Activated CD4-positive, alpha-beta memory T cell treated with anti-CD3 and anti-CD28 coated beads for 36 hours (primary cell): ENCODE results near the gene ZNF609. TPM values are rescaled to one million over a fixed set of nuclear protein-coding genes. Genes with fewer than 3 reads are reported as not detected.
"Not testable (repeated sequence)": the region's sequence is repeated elsewhere in the genome, so short reads cannot be mapped to it uniquely, and the experiment has no call there.

Source experiments
- CTCF ChIA-PET: fragments of 350-600 bp; sonication (Branson Sonifier 250); formaldehyde crosslinking; loops from one replicate; lab custom pipeline; 2021; ENCODE audit warnings: antibody characterized with exemption, inconsistent platforms; lab: Charles Lee
- POLR2A ChIA-PET: fragments of 350-600 bp; sonication (Branson Sonifier 250); formaldehyde crosslinking; loops from one replicate; lab custom pipeline; 2021; ENCODE audit warnings: antibody characterized with exemption; lab: Charles Lee
- DNase-seq: peaks from one replicate; pipeline ENCODE4 v3.0.0-alpha.2; 2020
- H3K27ac Mint-ChIP-seq: one replicate; pipeline ENCODE4 v1.8.0; 2021; ENCODE audit warnings: mixed read lengths
- H3K27me3 Mint-ChIP-seq: one replicate; pipeline ENCODE4 v1.8.0; 2021; ENCODE audit warnings: mixed read lengths
- H3K36me3 Mint-ChIP-seq: one replicate; pipeline ENCODE4 v1.8.0; 2021; ENCODE audit warnings: mixed read lengths
- H3K4me1 Mint-ChIP-seq: one replicate; pipeline ENCODE4 v1.8.0; 2021; ENCODE audit warnings: low read depth, mixed read lengths
- H3K4me3 Mint-ChIP-seq: one replicate; pipeline ENCODE4 v1.8.0; 2021; ENCODE audit warnings: mild to moderate bottlenecking, mixed read lengths
- H3K9me3 Mint-ChIP-seq: one replicate; pipeline ENCODE4 v1.8.0; 2021; ENCODE audit warnings: mixed read lengths
- intact Hi-C: fragments of 100-400 bp; cut with micrococcal nuclease; formaldehyde crosslinking; loops from one replicate; pipeline ENCODE4 v1.15.1; 2023
- total RNA-seq, 2 experiments: library from RNA; stranded (reverse); gene quantifications; one replicate each; pipeline ENCODE4 v1.2.3, GENCODE V29; 2021

ZNF609 gene
- total RNA-seq, 2 experiments from 2014 or later, result 38.5 to 38.7 TPM

GRCh38 chr15:64599226-64599625, 138.8 kb downstream of the ZNF609 start:
- intact Hi-C loops, result no loop called here
- Mint-ChIP-seq H3K27ac (no peak overlapping the region), H3K9me3 (no peaks in the 10 kb centered on the region), H3K27me3 (no peaks in the 10 kb centered on the region), H3K36me3 (no peaks in the 10 kb centered on the region), H3K4me1 (peaks cover 58% of the 10 kb centered on the region), H3K4me3 (no peak overlapping the region)
- CTCF ChIA-PET, result no interaction called here
- POLR2A ChIA-PET, result no interaction called here
- no peak for DNase-seq

GRCh38 chr15:64599716-64600115, 139.3 kb downstream of the ZNF609 start:
- H3K4me3 Mint-ChIP-seq, result no peak overlapping the region
- H3K27me3 Mint-ChIP-seq, result no peaks in the 10 kb centered on the region
- intact Hi-C loops, result no loop called here
- ChIA-PET POLR2A (no interaction called here), CTCF (no interaction called here)
- H3K27ac Mint-ChIP-seq, result peak overlapping the region; percentile 44
- peaks cover 62% of the 10 kb centered on the region for H3K4me1 Mint-ChIP-seq
- no peak for DNase-seq
- no peaks in the 10 kb centered on the region for H3K36me3 Mint-ChIP-seq
- H3K9me3 Mint-ChIP-seq, result no peaks in the 10 kb centered on the region

- H3K27me3 Mint-ChIP-seq, result no peaks in the 10 kb centered on the region
- intact Hi-C loops, result no loop called here
- no peak overlapping the region for H3K4me3 Mint-ChIP-seq
- H3K4me1 Mint-ChIP-seq, result peaks cover 62% of the 10 kb centered on the region
- POLR2A ChIA-PET, result no interaction called here
- no peaks in the 10 kb centered on the region for H3K36me3 Mint-ChIP-seq
- H3K9me3 Mint-ChIP-seq, result no peaks in the 10 kb centered on the region
- DNase-seq, result no peak
- CTCF ChIA-PET, result no interaction called here
- H3K27ac Mint-ChIP-seq, result peak overlapping the region; percentile 64
Observed at GRCh38 chr15:64600794-64601193, 140.4 kb downstream of the ZNF609 start.

- Mint-ChIP-seq H3K27ac (peak overlapping the region; percentile 19), H3K4me3 (no peak overlapping the region), H3K36me3 (no peaks in the 10 kb centered on the region), H3K9me3 (no peaks in the 10 kb centered on the region), H3K4me1 (peaks cover 34% of the 10 kb centered on the region), H3K27me3 (no peaks in the 10 kb centered on the region)
- CTCF ChIA-PET, result no interaction called here
- DNase-seq, result no peak
- intact Hi-C loops, result no loop called here
- POLR2A ChIA-PET, result no interaction called here
Observed at GRCh38 chr15:64604319-64604718, 143.9 kb downstream of the ZNF609 start.

GRCh38 chr15:64607416-64607815, 147.0 kb downstream of the ZNF609 start:
- CTCF ChIA-PET, result interaction anchor here (0.7 kb wide), 1 partner anchor 1161 kb away, joined by 3 read pairs; no protein-coding TSS in a partner anchor
- H3K9me3 Mint-ChIP-seq, DNase-seq, intact Hi-C loops, H3K4me3 Mint-ChIP-seq, H3K27me3 Mint-ChIP-seq, H3K36me3 Mint-ChIP-seq, H3K27ac Mint-ChIP-seq, POLR2A ChIA-PET: not testable (repeated sequence)
- peaks cover 25% of the 10 kb centered on the region for H3K4me1 Mint-ChIP-seq

GRCh38 chr15:64610257-64610919, 150.0 kb downstream of the ZNF609 start:
- Mint-ChIP-seq H3K27me3 (no peaks in the 10 kb centered on the region), H3K27ac (no peak overlapping the region), H3K9me3 (no peaks in the 10 kb centered on the region), H3K4me3 (no peak overlapping the region), H3K4me1 (peaks cover 22% of the 10 kb centered on the region), H3K36me3 (no peaks in the 10 kb centered on the region)
- intact Hi-C loops, result no loop called here
- CTCF ChIA-PET, result no interaction called here
- DNase-seq, result no peak
- POLR2A ChIA-PET, result no interaction called here

- H3K36me3 Mint-ChIP-seq, result no peaks in the 10 kb centered on the region
- peaks cover 31% of the 10 kb centered on the region for H3K4me1 Mint-ChIP-seq
- no peaks in the 10 kb centered on the region for H3K27me3 Mint-ChIP-seq
- H3K4me3 Mint-ChIP-seq, result no peak overlapping the region
- DNase-seq, result no peak
- POLR2A ChIA-PET, result no interaction called here
- CTCF ChIA-PET, result no interaction called here
- no peak overlapping the region for H3K27ac Mint-ChIP-seq
- no peaks in the 10 kb centered on the region for H3K9me3 Mint-ChIP-seq
- intact Hi-C loops, result no loop called here
Observed at GRCh38 chr15:64611085-64611725, 150.8 kb downstream of the ZNF609 start.

- H3K36me3 Mint-ChIP-seq, result no peaks in the 10 kb centered on the region
- H3K27ac Mint-ChIP-seq, result no peak overlapping the region
- CTCF ChIA-PET, result no interaction called here
- no peak for DNase-seq
- no peaks in the 10 kb centered on the region for H3K9me3 Mint-ChIP-seq
- H3K4me3 Mint-ChIP-seq, result no peak overlapping the region
- POLR2A ChIA-PET, result interaction anchor here (2.3 kb wide), 1 partner anchor 21 kb away, joined by 6 read pairs; no protein-coding TSS in a partner anchor
- H3K27me3 Mint-ChIP-seq, result no peaks in the 10 kb centered on the region
- H3K4me1 Mint-ChIP-seq, result peaks cover 47% of the 10 kb centered on the region
- intact Hi-C loops, result no loop called here
Observed at GRCh38 chr15:64614519-64614918, 154.1 kb downstream of the ZNF609 start.

- intact Hi-C loops, result no loop called here
- Mint-ChIP-seq H3K27ac (no peak overlapping the region), H3K27me3 (no peaks in the 10 kb centered on the region), H3K4me3 (no peak overlapping the region), H3K36me3 (no peaks in the 10 kb centered on the region), H3K4me1 (peaks cover 66% of the 10 kb centered on the region), H3K9me3 (no peaks in the 10 kb centered on the region)
- no peak for DNase-seq
- CTCF ChIA-PET, result interaction anchor here (0.6 to 0.7 kb wide), 4 partner anchors 34 to 455 kb away, joined by 3 to 4 read pairs (median 3); partner anchors contain the start of gene PPIB
- POLR2A ChIA-PET, result interaction anchor here (1.0 kb wide), 1 partner anchor 23 kb away, joined by 3 read pairs; no protein-coding TSS in a partner anchor
Observed at GRCh38 chr15:64617727-64618126, 157.3 kb downstream of the ZNF609 start.

GRCh38 chr15:64618138-64618537, 157.8 kb downstream of the ZNF609 start:
- Mint-ChIP-seq H3K27ac (no peak overlapping the region), H3K4me1 (peaks cover 68% of the 10 kb centered on the region), H3K9me3 (no peaks in the 10 kb centered on the region), H3K36me3 (no peaks in the 10 kb centered on the region), H3K27me3 (no peaks in the 10 kb centered on the region), H3K4me3 (no peak overlapping the region)
- DNase-seq, result no peak
- ChIA-PET POLR2A (interaction anchor here (1.0 kb wide), 1 partner anchor 23 kb away, joined by 3 read pairs; no protein-coding TSS in a partner anchor), CTCF (interaction anchor here (0.7 kb wide), 3 partner anchors 34 to 455 kb away, joined by 3 read pairs; partner anchors contain the start of gene PPIB)
- intact Hi-C loops, result no loop called here

GRCh38 chr15:64618540-64618939, 158.2 kb downstream of the ZNF609 start:
- POLR2A ChIA-PET, result interaction anchor here (1.0 kb wide), 1 partner anchor 24 kb away, joined by 3 read pairs; no protein-coding TSS in a partner anchor
- no peak overlapping the region for H3K27ac Mint-ChIP-seq
- no peak overlapping the region for H3K4me3 Mint-ChIP-seq
- CTCF ChIA-PET, result interaction anchor here (1.4 kb wide), 1 partner anchor 109 kb away, joined by 3 read pairs; no protein-coding TSS in a partner anchor
- H3K9me3 Mint-ChIP-seq, result no peaks in the 10 kb centered on the region
- intact Hi-C loops, result no loop called here
- peaks cover 3% of the 10 kb centered on the region for H3K36me3 Mint-ChIP-seq
- peaks cover 71% of the 10 kb centered on the region for H3K4me1 Mint-ChIP-seq
- H3K27me3 Mint-ChIP-seq, result no peaks in the 10 kb centered on the region
- DNase-seq, result no peak
